Lower leg skin (tissue), 4 donors: ENCODE data around the gene PPP4R1. TPM values are rescaled to one million over a fixed set of nuclear protein-coding genes. Genes with fewer than 3 reads are reported as not detected.
"Not testable (repeated sequence)": the region's sequence is repeated elsewhere in the genome, so short reads cannot be mapped to it uniquely, and the experiment has no call there.

Source experiments
- DNase-seq, 2 donors: peaks; one replicate each; pipeline ENCODE4 v3.0.0-alpha.2; 2019; ENCODE audit warnings: low spot score in 2 of 2
- H3K4me3 ChIP-seq: fragments of 200-600 bp; sonication (generic); 2 replicates; pipeline ENCODE4 v1.5.1; 2017; ENCODE audit warnings: mild to moderate bottlenecking, low read depth; ENCODE audit not compliant: poor library complexity, severe bottlenecking
- POLR2A ChIP-seq, 2 donors: fragments of 450-650 bp; IDR thresholded peaks; one replicate each; pipeline ENCODE4 v1.6.1; 2016 to 2017; ENCODE audit warnings: antibody characterized with exemption in 2 of 2, mild to moderate bottlenecking in 1 of 2, moderate library complexity in 1 of 2
- WGBS, 2 donors: methylation state at CpG; one replicate each; pipeline ENCODE4 v1.1.5; 2018; 5-methylcytosine and 5-hydroxymethylcytosine counted together
- intact Hi-C: fragments of 100-400 bp; cut with DNase I; formaldehyde crosslinking; loops from one replicate; pipeline ENCODE4 v1.15.0; 2023; ENCODE audit warnings: low total_unique reads
- total RNA-seq, 4 donors: library from RNA; depleted of rRNA; stranded (reverse); fragments of >200 nt; gene quantifications; one replicate each; pipeline ENCODE4 v1.1.0, GENCODE V29; 2016
- TF ChIP-seq, protein P1 (sequence below), 3 donors: fragments of 450-650 bp; IDR thresholded peaks; one replicate each; pipeline ENCODE4 v1.5.1; 2016; ENCODE audit warnings: antibody characterized with exemption in 3 of 3, mild to moderate bottlenecking in 3 of 3, moderate library complexity in 2 of 3

PPP4R1 gene
- total RNA-seq, 4 donors from 2014 or later: 50.0 to 129 (median 68.0) TPM

DNA sequence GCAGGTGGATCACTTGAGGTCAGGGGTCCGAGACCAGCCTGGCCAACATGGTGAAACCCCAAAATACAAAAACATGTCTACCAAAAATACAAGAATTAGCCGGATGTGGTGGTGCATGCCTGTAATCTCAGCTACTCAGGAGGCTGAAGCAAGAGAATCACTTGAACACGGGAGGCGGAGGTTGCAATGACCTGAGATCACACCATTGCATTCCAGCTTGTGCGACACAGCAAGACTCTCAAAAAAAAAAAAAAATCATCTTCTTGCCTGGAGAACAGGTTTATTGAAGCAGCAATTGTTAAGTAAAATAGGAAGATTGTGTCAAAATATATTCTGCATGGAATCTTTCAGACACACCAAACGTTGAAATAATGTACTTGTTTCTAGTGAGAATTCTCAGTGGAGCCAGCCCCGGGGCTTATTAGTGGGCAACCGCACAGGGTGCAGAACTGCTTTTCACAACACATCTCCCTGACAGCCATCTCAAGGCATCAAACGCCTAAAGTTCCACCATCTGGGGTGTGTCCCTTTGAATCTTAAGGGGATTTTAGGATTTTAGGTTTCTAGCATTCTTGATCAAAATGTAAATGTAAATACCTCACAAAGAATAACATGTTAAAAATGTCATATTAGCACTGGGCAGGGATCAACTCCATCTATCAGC lies 28.6 kb upstream of the PPP4R1 start:
- 56 to 66% methylated on average over 9 of the region's 9 CpGs for WGBS, 2 donors
- intact Hi-C loops: no loop called here
- no peak overlapping the region for H3K4me3 ChIP-seq
- no peak for DNase-seq
- no peak for TF ChIP-seq POLR2A (IDR thresholded peaks at IDR 0.05)

DNA sequence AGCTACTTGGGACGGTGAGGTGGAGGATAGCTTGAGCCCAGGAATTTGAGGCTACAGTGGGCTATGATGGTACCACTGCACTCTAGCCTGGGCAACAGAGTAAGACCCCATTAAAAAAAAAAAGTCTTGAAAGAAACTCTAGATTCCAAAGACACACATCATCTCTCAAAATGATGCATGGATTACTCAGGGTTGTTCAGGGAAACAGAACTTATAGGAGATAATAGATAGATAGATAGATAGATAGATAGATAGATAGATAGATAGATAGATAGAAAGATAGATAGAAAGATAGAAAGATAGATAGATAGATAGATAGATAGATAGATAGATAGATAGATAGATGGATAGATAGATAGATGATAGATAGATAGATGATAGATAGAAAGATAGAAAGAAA lies 26.7 kb upstream of the PPP4R1 start:
- DNase-seq, H3K4me3 ChIP-seq, intact Hi-C loops: not testable (repeated sequence)
- WGBS, 2 donors: 95 to 100% methylated on average over 1 of the region's 1 CpG

DNA sequence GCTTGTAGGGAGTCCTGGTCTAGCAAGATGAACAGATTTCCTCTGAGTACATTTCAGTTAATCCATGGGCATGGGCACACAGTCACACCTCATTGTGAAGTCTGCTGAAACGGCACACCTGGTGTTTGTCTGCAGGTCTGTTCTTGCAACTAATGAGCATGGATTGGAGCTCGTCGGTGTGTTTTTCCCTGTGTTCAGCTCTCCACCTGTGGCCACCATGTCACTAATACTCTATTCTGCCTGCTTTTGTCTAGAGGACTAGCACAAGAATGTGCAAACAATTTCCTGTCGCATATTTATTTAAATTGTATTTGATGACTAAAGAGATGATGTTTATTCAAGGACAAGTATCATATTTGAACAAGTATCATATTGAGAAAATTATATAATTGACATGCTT lies 24.5 kb upstream of the PPP4R1 start:
- intact Hi-C loops: no loop called here
- no peak for DNase-seq
- WGBS, 2 donors: 42 to 48% methylated on average over 4 of the region's 4 CpGs
- no peak overlapping the region for H3K4me3 ChIP-seq
- no peak for TF ChIP-seq POLR2A (IDR thresholded peaks at IDR 0.05)

DNA sequence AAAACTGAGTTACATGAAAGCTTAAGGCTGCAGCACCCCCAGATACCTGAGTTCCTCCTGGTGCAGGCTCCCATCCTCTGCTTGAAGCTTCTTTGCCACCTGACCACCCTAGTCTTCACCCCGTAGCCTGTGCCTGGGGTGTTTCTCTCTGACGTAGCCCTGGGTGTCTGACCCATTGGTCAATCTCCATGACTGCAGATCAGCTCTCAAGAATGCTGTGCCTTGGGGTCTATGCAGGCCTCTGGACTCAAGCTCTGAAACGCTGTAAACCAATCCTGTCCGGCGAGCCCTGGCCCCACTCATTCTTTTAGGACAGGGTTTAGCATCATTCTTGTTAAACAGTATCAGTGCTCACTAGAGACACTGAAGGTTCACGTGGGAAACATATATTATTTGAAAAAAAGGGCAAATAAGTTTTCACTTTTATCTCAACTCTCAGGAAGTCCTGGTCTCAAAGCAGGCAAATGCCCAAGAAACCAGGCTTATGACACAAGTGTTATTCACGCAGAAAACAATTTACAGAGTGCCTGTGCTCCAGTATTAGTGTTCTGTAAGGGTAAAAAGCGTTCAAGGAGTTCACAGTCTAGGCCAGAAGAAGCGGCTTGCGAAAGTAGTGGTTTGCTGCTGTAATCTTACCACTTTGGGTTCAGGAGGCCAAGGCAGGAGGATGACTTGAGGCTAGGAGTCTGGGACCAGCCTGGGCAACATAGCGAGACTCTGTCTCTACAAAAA lies 22.8 kb upstream of the PPP4R1 start:
- DNase-seq: no peak
- TF ChIP-seq, protein P1, sequence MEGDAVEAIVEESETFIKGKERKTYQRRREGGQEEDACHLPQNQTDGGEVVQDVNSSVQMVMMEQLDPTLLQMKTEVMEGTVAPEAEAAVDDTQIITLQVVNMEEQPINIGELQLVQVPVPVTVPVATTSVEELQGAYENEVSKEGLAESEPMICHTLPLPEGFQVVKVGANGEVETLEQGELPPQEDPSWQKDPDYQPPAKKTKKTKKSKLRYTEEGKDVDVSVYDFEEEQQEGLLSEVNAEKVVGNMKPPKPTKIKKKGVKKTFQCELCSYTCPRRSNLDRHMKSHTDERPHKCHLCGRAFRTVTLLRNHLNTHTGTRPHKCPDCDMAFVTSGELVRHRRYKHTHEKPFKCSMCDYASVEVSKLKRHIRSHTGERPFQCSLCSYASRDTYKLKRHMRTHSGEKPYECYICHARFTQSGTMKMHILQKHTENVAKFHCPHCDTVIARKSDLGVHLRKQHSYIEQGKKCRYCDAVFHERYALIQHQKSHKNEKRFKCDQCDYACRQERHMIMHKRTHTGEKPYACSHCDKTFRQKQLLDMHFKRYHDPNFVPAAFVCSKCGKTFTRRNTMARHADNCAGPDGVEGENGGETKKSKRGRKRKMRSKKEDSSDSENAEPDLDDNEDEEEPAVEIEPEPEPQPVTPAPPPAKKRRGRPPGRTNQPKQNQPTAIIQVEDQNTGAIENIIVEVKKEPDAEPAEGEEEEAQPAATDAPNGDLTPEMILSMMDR (IDR thresholded peaks at IDR 0.05): no peak
- TF ChIP-seq POLR2A (IDR thresholded peaks at IDR 0.05): no peak
- 94 to 95% methylated on average over 11 of the region's 11 CpGs for WGBS, 2 donors
- no peak overlapping the region for H3K4me3 ChIP-seq
- intact Hi-C loops: no loop called here

DNA sequence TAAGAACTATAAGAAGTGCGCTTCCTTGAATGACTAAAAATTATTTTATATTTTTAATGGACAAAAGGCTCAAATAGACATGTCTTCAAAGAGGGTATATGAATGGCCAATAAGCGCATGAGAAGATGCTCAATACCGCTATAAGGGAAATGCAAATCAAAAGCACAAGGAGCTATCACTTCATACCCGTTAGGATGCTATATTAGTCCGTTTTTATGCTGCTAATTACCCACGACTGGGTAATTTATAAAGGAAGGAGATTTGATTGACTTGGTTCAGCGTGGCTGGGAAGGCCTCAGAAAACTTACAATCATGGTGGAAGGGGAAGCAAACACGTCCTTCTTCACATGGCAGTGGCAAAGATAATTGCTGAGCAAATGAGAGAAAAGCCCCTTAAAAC lies 20.5 kb upstream of the PPP4R1 start:
- intact Hi-C loops: no loop called here
- no peak for DNase-seq
- WGBS, 2 donors: 94 to 95% methylated on average over 8 of the region's 8 CpGs

DNA sequence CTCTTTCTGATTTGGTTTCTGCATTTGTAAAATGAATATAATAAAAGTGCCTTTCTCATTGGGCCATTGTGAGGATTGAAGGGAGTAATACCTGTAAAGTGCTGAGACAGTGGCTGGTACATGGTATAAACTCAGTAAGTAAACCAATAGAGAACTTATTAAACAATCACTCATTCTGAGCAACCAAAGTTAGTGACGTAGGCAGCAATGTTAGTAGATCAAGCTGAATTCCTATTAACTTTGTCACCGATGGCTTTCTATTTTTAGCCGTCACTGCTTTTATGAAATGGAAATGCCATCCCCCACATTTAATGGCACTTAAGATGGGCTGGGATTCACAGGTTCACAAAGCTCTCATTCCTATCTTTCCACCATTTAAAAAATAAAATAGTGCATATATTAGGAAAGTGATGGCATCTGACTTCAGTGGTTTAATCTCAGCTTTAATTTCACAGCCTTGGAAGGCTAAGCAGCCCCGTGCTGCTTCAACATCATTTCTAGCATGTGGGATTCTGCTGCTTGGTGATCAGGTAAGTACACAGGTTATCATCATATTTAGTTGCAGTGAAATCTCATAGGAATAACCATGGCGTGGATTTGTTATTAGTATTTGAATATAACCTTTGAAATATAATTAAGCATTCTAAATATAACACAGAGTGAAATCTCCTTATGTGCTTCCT lies 17.6 kb upstream of the PPP4R1 start:
- TF ChIP-seq, protein P1 (IDR thresholded peaks at IDR 0.05): no peak
- TF ChIP-seq POLR2A (IDR thresholded peaks at IDR 0.05): no peak
- intact Hi-C loops: no loop called here
- DNase-seq: no peak
- WGBS, 2 donors: 65% methylated on average over 5 of the region's 5 CpGs
- no peak overlapping the region for H3K4me3 ChIP-seq

More for the DNA sequence above, 20.5 kb upstream of the PPP4R1 start:
- no peak overlapping the region for H3K4me3 ChIP-seq
- TF ChIP-seq, protein P1 (IDR thresholded peaks at IDR 0.05): no peak
- TF ChIP-seq POLR2A (IDR thresholded peaks at IDR 0.05): no peak

DNA sequence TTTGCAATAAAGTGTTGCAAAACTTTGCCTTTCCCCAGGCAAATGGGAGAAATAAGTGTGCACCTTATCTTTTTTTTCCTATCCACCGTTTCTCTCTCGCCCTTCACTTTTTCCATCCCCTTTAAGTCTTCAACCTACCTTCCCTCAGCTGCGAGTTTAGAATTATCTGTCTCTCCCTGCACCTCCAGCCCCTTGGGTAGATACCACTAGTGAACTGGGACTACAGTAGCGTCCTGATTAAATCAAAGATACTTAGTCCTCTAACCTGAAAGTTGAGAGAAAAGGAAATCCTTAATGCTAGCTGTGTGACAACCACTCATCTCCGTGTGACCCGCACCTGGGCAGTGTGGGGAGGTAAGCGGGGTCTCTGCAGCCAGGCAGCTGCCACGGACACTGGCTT lies 16.1 kb upstream of the PPP4R1 start:
- no peak for TF ChIP-seq POLR2A (IDR thresholded peaks at IDR 0.05)
- TF ChIP-seq, protein P1 (IDR thresholded peaks at IDR 0.05): no peak
- no peak overlapping the region for H3K4me3 ChIP-seq
- intact Hi-C loops: no loop called here
- DNase-seq: no peak
- 83 to 92% methylated on average over 8 of the region's 8 CpGs for WGBS, 2 donors
